Measurements from ENCODE around the gene S100A16.
"Not testable (repeated sequence)": the region's sequence is repeated elsewhere in the genome, so short reads cannot be mapped to it uniquely, and the experiment has no call there.

Gene S100A16

GRCh38 chr1:153643100-153643499 lies 30.2 kb upstream of the S100A16 start:
- Histone ChIP-seq H3K9me3 (ENCODE audit: insufficient read depth, low read depth, low read length) (no peaks in the 10 kb centered on the region), H4K20me1 (ENCODE audit: insufficient read depth, low read length, poor library complexity, severe bottlenecking) (peaks cover 37% of the 10 kb centered on the region), H3K36me3 (ENCODE audit: insufficient read depth, low read length) (peaks cover 85% of the 10 kb centered on the region), H3K27me3 (ENCODE audit: insufficient read depth, low read length, poor library complexity, severe bottlenecking) (no peaks in the 10 kb centered on the region), H3K4me2 (ENCODE audit: low read depth, low read length, poor library complexity, severe bottlenecking) (peak overlapping the region; percentile 43), H3K4me3 (ENCODE audit: low read length, poor library complexity, severe bottlenecking) (no peak overlapping the region), H3K9ac (ENCODE audit: low read depth, low read length, poor library complexity, severe bottlenecking) (peak overlapping the region; percentile 44), H3K9me2 (replicated peaks; ENCODE audit: low read depth, low read length) (no peaks in the 10 kb centered on the region), H2AFZ (ENCODE audit: low read length) (no peak overlapping the region), H3K79me2 (ENCODE audit: insufficient read depth, low read length) (peaks cover 63% of the 10 kb centered on the region), H3K4me1 (ENCODE audit: insufficient read depth, low read length, poor library complexity, severe bottlenecking) (peaks cover 26% of the 10 kb centered on the region), H3F3A (ENCODE audit: low read depth) (no peaks in the 10 kb centered on the region)
- TF ChIP-seq CTCF (conservative IDR thresholded peaks at IDR 0.05; ENCODE audit: low read length) (no peak), EZH2phosphoT487 (IDR thresholded peaks at IDR 0.05; ENCODE audit: borderline replicate concordance) (no peak)

- Histone ChIP-seq H3K36me3 (ENCODE audit: insufficient read depth, low read length) (peaks cover 94% of the 10 kb centered on the region), H3K9ac (ENCODE audit: low read depth, low read length, poor library complexity, severe bottlenecking) (no peak overlapping the region), H3K4me1 (ENCODE audit: insufficient read depth, low read length, poor library complexity, severe bottlenecking) (peaks cover 32% of the 10 kb centered on the region), H3K9me3 (ENCODE audit: insufficient read depth, low read depth, low read length) (no peaks in the 10 kb centered on the region), H3K79me2 (ENCODE audit: insufficient read depth, low read length) (peaks cover 72% of the 10 kb centered on the region), H3K27me3 (ENCODE audit: insufficient read depth, low read length, poor library complexity, severe bottlenecking) (no peaks in the 10 kb centered on the region), H3K4me2 (ENCODE audit: low read depth, low read length, poor library complexity, severe bottlenecking) (peak overlapping the region; percentile 29), H3F3A (ENCODE audit: low read depth) (no peaks in the 10 kb centered on the region), H4K20me1 (ENCODE audit: insufficient read depth, low read length, poor library complexity, severe bottlenecking) (peaks cover 46% of the 10 kb centered on the region), H3K9me2 (replicated peaks; ENCODE audit: low read depth, low read length) (no peaks in the 10 kb centered on the region), H2AFZ (ENCODE audit: low read length) (no peak overlapping the region), H3K4me3 (ENCODE audit: low read length, poor library complexity, severe bottlenecking) (no peak overlapping the region)
- TF ChIP-seq EZH2phosphoT487 (IDR thresholded peaks at IDR 0.05; ENCODE audit: borderline replicate concordance): no peak
- no peak for TF ChIP-seq CTCF (conservative IDR thresholded peaks at IDR 0.05; ENCODE audit: low read length)
These were observed 29.2 kb upstream of the S100A16 start for GRCh38 chr1:153642161-153642560.

- H3K9me3 ChIP-seq (ENCODE audit: insufficient read depth, low read depth, low read length): no peaks in the 10 kb centered on the region
- H3K4me1 ChIP-seq (ENCODE audit: insufficient read depth, low read length, poor library complexity, severe bottlenecking): peaks cover 45% of the 10 kb centered on the region
- peak overlapping the region; percentile 29 for H3K4me2 ChIP-seq (ENCODE audit: low read depth, low read length, poor library complexity, severe bottlenecking)
- H2AFZ ChIP-seq (ENCODE audit: low read length): no peak overlapping the region
- H3K9ac ChIP-seq (ENCODE audit: low read depth, low read length, poor library complexity, severe bottlenecking): no peak overlapping the region
- H3K36me3 ChIP-seq (ENCODE audit: insufficient read depth, low read length): peaks cover 96% of the 10 kb centered on the region
- TF ChIP-seq CTCF (conservative IDR thresholded peaks at IDR 0.05; ENCODE audit: low read length): no peak
- TF ChIP-seq EZH2phosphoT487 (IDR thresholded peaks at IDR 0.05; ENCODE audit: borderline replicate concordance): no peak
- peaks cover 55% of the 10 kb centered on the region for H4K20me1 ChIP-seq (ENCODE audit: insufficient read depth, low read length, poor library complexity, severe bottlenecking)
- H3K27me3 ChIP-seq (ENCODE audit: insufficient read depth, low read length, poor library complexity, severe bottlenecking): no peaks in the 10 kb centered on the region
- H3K79me2 ChIP-seq (ENCODE audit: insufficient read depth, low read length): peaks cover 85% of the 10 kb centered on the region
- peak overlapping the region; percentile 3 for H3K4me3 ChIP-seq (ENCODE audit: low read length, poor library complexity, severe bottlenecking)
- no peaks in the 10 kb centered on the region for H3K9me2 ChIP-seq (replicated peaks; ENCODE audit: low read depth, low read length)
- H3F3A ChIP-seq (ENCODE audit: low read depth): no peaks in the 10 kb centered on the region
These were observed 27.9 kb upstream of the S100A16 start for GRCh38 chr1:153640861-153641260.

- H3K4me3 ChIP-seq (ENCODE audit: low read length, poor library complexity, severe bottlenecking); H3F3A ChIP-seq (ENCODE audit: low read depth); H3K9me3 ChIP-seq (ENCODE audit: insufficient read depth, low read depth, low read length); H3K9me2 ChIP-seq (replicated peaks; ENCODE audit: low read depth, low read length); H2AFZ ChIP-seq (ENCODE audit: low read length); H3K9ac ChIP-seq (ENCODE audit: low read depth, low read length, poor library complexity, severe bottlenecking); H3K27me3 ChIP-seq (ENCODE audit: insufficient read depth, low read length, poor library complexity, severe bottlenecking): not testable (repeated sequence)
- H3K79me2 ChIP-seq (ENCODE audit: insufficient read depth, low read length): peaks cover 91% of the 10 kb centered on the region
- H4K20me1 ChIP-seq (ENCODE audit: insufficient read depth, low read length, poor library complexity, severe bottlenecking): peaks cover 60% of the 10 kb centered on the region
- H3K36me3 ChIP-seq (ENCODE audit: insufficient read depth, low read length): peaks cover 89% of the 10 kb centered on the region
- H3K4me1 ChIP-seq (ENCODE audit: insufficient read depth, low read length, poor library complexity, severe bottlenecking): peaks cover 50% of the 10 kb centered on the region
- peak overlapping the region; percentile 29 for H3K4me2 ChIP-seq (ENCODE audit: low read depth, low read length, poor library complexity, severe bottlenecking)
These were observed 27.3 kb upstream of the S100A16 start for GRCh38 chr1:153640213-153640612.
